Endodermal cell (in vitro differentiated cells): Measurements from ENCODE around the gene TMEM101. TPM values are rescaled to one million over a fixed set of nuclear protein-coding genes. Genes with fewer than 3 reads are reported as not detected.
"Not testable (repeated sequence)": the region's sequence is repeated elsewhere in the genome, so short reads cannot be mapped to it uniquely, and the experiment has no call there.

ENCODE experiments used
- DNase-seq: peaks from one replicate; pipeline ENCODE4 v3.0.0-alpha.2; 2017
- H3K27ac ChIP-seq: 2 replicates; pipeline ENCODE4 v1.5.1; 2013; ENCODE audit warnings: mild to moderate bottlenecking, low read depth, low read length, moderate library complexity
- H3K27me3 ChIP-seq: 2 replicates; pipeline ENCODE4 v1.6.1; 2013; ENCODE audit warnings: mild to moderate bottlenecking, low read length, moderate library complexity; ENCODE audit not compliant: insufficient read depth, control insufficient read depth, poor library complexity, severe bottlenecking
- H3K36me3 ChIP-seq: 2 replicates; pipeline ENCODE4 v1.7.0; 2013; ENCODE audit warnings: mild to moderate bottlenecking, low read length, moderate library complexity; ENCODE audit not compliant: control insufficient read depth, insufficient read depth
- H3K4me1 ChIP-seq: one replicate; pipeline ENCODE4 v1.7.0; 2013; ENCODE audit warnings: low read length; ENCODE audit not compliant: control insufficient read depth, insufficient read depth
- H3K4me3 ChIP-seq: 2 replicates; pipeline ENCODE4 v1.5.1; 2013; ENCODE audit warnings: mild to moderate bottlenecking, low read length, moderate library complexity
- H3K9ac ChIP-seq: 2 replicates; pipeline ENCODE4 v1.6.1; 2013; ENCODE audit warnings: mild to moderate bottlenecking, low read length, moderate library complexity; ENCODE audit not compliant: poor library complexity, severe bottlenecking; ENCODE audit errors: extremely low read depth
- H3K9me3 ChIP-seq: 2 replicates; pipeline ENCODE4 v1.6.1; 2013; ENCODE audit warnings: mild to moderate bottlenecking, low read length, moderate library complexity; ENCODE audit not compliant: control insufficient read depth
- H3K27ac Mint-ChIP-seq: 2 replicates; pipeline ENCODE4 v1.8.0; 2020; ENCODE audit warnings: mixed read lengths
- H3K27me3 Mint-ChIP-seq: 2 replicates; pipeline ENCODE4 v1.8.0; 2021; ENCODE audit warnings: mild to moderate bottlenecking, mixed read lengths; ENCODE audit not compliant: insufficient read depth
- H3K36me3 Mint-ChIP-seq: 2 replicates; pipeline ENCODE4 v1.8.0; 2020; ENCODE audit warnings: low read depth, mixed read lengths
- H3K4me1 Mint-ChIP-seq: 2 replicates; pipeline ENCODE4 v1.8.0; 2020; ENCODE audit warnings: mixed read lengths
- H3K4me3 Mint-ChIP-seq: 2 replicates; pipeline ENCODE4 v1.8.0; 2020; ENCODE audit warnings: mild to moderate bottlenecking, moderate library complexity, mixed read lengths
- H3K9me3 Mint-ChIP-seq: 2 replicates; pipeline ENCODE4 v1.8.0; 2020; ENCODE audit warnings: mild to moderate bottlenecking, mixed read lengths
- WGBS, 2 experiments: methylation state at CpG; one replicate each; pipeline versions ENCODE4 v1.1.5 to v1.1.7; 2013; ENCODE audit warnings: missing lambda C conversion rate in 2 of 2, mixed read lengths in 1 of 2; ENCODE audit not compliant: insufficient coverage in 1 of 2, insufficient read length in 1 of 2; 5-methylcytosine and 5-hydroxymethylcytosine counted together
- total RNA-seq, 2 donors: library from RNA; stranded (reverse); fragmentation: NEBNext Ultra II Directional in 1 of 2; extraction: Animal tissue kit (Norgen Biotek cat#: 25700) in 1 of 2; gene quantifications; 2 replicates in 1 of 2; 3 replicates in 1 of 2; pipeline ENCODE4 v1.2.1, GENCODE V29; 2021
- TF ChIP-seq, protein P1 (sequence below): fragments of 200-600 bp; sonication (generic); conservative IDR thresholded peaks from 2 replicates; pipeline ENCODE4 v1.5.0; 2021; ENCODE audit warnings: antibody characterized with exemption, mild to moderate bottlenecking

TMEM101 gene
- total RNA-seq, 2 donors from 2014 or later, result 27.2 to 27.7 TPM

DNA sequence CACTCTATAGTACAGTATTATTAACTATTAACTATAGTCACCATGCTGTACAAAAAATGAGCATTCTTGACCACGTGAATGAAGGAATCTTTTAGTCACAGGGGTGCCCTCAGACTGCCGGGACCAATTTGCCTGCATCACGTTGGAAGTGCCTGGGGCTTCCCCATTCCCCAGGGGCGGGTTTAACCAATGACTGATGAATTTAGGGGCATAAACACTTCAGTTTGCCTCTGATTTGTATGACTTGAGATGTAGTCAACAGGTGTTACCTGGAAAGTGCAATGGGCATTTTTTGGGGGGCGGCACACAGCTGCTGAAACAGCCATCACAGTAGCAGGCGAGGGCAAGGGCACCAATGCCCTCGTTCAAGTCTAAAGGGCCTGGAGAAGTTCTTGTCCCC, 52.3 kb downstream of the TMEM101 start:
- Mint-ChIP-seq H3K4me3 (no peak overlapping the region), H3K27me3 (peaks cover 5% of the 10 kb centered on the region), H3K36me3 (no peaks in the 10 kb centered on the region), H3K9me3 (no peaks in the 10 kb centered on the region), H3K27ac (no peak overlapping the region), H3K4me1 (no peaks in the 10 kb centered on the region)
- WGBS, 2 experiments, result 83 to 86% methylated on average over 6 to 7 of the region's 7 CpGs
- peaks cover under 1% of the 10 kb centered on the region for H3K27me3 ChIP-seq
- no peaks in the 10 kb centered on the region for H3K9me3 ChIP-seq
- no peaks in the 10 kb centered on the region for H3K36me3 ChIP-seq
- no peaks in the 10 kb centered on the region for H3K4me1 ChIP-seq
- H3K4me3 ChIP-seq, result no peak overlapping the region
- no peak overlapping the region for H3K9ac ChIP-seq
- no peak for DNase-seq
- no peak overlapping the region for H3K27ac ChIP-seq
- TF ChIP-seq, protein P1, sequence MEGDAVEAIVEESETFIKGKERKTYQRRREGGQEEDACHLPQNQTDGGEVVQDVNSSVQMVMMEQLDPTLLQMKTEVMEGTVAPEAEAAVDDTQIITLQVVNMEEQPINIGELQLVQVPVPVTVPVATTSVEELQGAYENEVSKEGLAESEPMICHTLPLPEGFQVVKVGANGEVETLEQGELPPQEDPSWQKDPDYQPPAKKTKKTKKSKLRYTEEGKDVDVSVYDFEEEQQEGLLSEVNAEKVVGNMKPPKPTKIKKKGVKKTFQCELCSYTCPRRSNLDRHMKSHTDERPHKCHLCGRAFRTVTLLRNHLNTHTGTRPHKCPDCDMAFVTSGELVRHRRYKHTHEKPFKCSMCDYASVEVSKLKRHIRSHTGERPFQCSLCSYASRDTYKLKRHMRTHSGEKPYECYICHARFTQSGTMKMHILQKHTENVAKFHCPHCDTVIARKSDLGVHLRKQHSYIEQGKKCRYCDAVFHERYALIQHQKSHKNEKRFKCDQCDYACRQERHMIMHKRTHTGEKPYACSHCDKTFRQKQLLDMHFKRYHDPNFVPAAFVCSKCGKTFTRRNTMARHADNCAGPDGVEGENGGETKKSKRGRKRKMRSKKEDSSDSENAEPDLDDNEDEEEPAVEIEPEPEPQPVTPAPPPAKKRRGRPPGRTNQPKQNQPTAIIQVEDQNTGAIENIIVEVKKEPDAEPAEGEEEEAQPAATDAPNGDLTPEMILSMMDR, result no peak

DNA sequence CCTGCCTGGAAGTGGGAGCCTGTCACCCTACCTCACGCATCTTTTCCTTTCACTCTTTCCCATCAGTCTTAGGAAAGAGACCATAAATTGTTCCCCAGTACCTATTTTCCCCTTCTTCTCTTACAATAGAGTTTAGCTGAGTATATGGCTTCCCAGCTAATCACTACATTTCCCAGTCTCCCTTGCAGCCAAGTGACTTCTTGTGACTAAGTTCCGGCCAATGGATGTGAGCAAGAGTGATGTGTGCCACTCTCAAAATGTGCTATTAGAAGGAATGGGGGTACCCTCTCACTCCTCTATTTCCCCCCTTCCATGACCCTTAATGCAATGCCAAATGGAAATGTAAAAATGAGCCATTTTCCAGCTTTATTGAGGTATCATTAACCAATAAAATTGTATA, 52.8 kb downstream of the TMEM101 start:
- no peak overlapping the region for H3K27ac Mint-ChIP-seq
- H3K4me3 Mint-ChIP-seq, result no peak overlapping the region
- no peak overlapping the region for H3K27ac ChIP-seq
- H3K4me3 ChIP-seq, result no peak overlapping the region
- no peaks in the 10 kb centered on the region for H3K36me3 Mint-ChIP-seq
- H3K9ac ChIP-seq, result no peak overlapping the region
- no peaks in the 10 kb centered on the region for H3K4me1 Mint-ChIP-seq
- H3K9me3 ChIP-seq, result no peaks in the 10 kb centered on the region
- no peak for DNase-seq
- H3K36me3 ChIP-seq, result no peaks in the 10 kb centered on the region
- H3K9me3 Mint-ChIP-seq, result no peaks in the 10 kb centered on the region
- TF ChIP-seq, protein P1, result no peak
- no peaks in the 10 kb centered on the region for H3K27me3 ChIP-seq
- 79 to 100% methylated on average over 1 to 2 of the region's 2 CpGs for WGBS, 2 experiments
- peaks cover 5% of the 10 kb centered on the region for H3K27me3 Mint-ChIP-seq
- H3K4me1 ChIP-seq, result no peaks in the 10 kb centered on the region

DNA sequence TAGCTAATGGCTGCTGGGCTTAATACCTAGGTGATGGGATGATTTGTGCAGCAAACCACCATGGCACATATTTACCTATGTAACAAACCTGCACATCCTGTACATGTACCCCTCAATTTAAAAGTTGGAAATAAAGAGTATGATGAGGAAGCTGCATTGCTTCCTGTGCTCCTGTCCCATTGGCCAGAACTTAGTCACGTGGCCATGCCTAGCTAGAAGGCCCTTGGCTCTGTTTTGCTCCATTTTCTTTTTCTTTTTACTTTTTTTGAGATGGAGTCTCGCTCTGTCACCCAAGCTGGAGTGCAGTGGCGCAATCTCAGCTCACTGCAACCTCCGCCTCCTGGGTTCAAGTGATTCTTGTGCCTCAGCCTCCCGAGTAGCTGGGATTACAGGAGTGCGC, 53.5 kb downstream of the TMEM101 start:
- H3K27ac Mint-ChIP-seq, H3K36me3 ChIP-seq, H3K4me1 ChIP-seq, H3K4me3 ChIP-seq, H3K9me3 Mint-ChIP-seq, H3K9me3 ChIP-seq, H3K9ac ChIP-seq, H3K27me3 Mint-ChIP-seq, H3K4me1 Mint-ChIP-seq, H3K36me3 Mint-ChIP-seq, DNase-seq, H3K4me3 Mint-ChIP-seq, H3K27me3 ChIP-seq, H3K27ac ChIP-seq: not testable (repeated sequence)
- WGBS, 2 experiments, result 92 to 96% methylated on average over 6 of the region's 6 CpGs

Other genes with a start within 250 kb of the TMEM101 start
- gene DUSP3, start 236.0 kb downstream of the TMEM101 start, total RNA-seq, result 10 to 100 TPM; 25.4 to 31.0 TPM
- gene CFAP97D1, start 234.5 kb downstream of the TMEM101 start, total RNA-seq, result not detected
- gene MPP3, start 181.8 kb downstream of the TMEM101 start, total RNA-seq, result 1 to 10 TPM; 5.8 to 6.8 TPM
- not detected for gene CD300LG, start 167.8 kb downstream of the TMEM101 start, total RNA-seq
- gene MPP2, start 107.4 kb downstream of the TMEM101 start, total RNA-seq, result 10 to 100 TPM; 16.2 to 18.3 TPM
- gene PPY, start 72.5 kb downstream of the TMEM101 start, total RNA-seq, result not detected
- gene PYY, start 61.0 kb downstream of the TMEM101 start, total RNA-seq, result 1 to 10 TPM; 1.3 to 1.4 TPM
- 1 to 10 TPM; 1.4 to 2.1 TPM for gene NAGS, start 10.3 kb downstream of the TMEM101 start, total RNA-seq
- 100 to 1,000 TPM in 1 of 2 donors, 10 to 100 TPM in 1; 97.7 to 102 TPM for gene LSM12, start 51.7 kb upstream of the TMEM101 start, total RNA-seq
- gene G6PC3, start 55.8 kb upstream of the TMEM101 start, total RNA-seq, result 100 to 1,000 TPM in 1 of 2 donors, 10 to 100 TPM in 1; 88.8 to 129 TPM
- gene HDAC5, start 108.7 kb upstream of the TMEM101 start, total RNA-seq, result 10 to 100 TPM; 36.9 to 64.6 TPM
- gene HROB, start 127.0 kb upstream of the TMEM101 start, total RNA-seq, result 10 to 100 TPM; 20.9 to 23.4 TPM
- under 1 TPM in 1 of 2 donors, not detected in 1; 0.53 TPM for gene ASB16, start 155.7 kb upstream of the TMEM101 start, total RNA-seq
- 10 to 100 TPM; 28.8 to 33.1 TPM for gene TMUB2, start 172.0 kb upstream of the TMEM101 start, total RNA-seq
- gene ATXN7L3, start 184.9 kb upstream of the TMEM101 start, total RNA-seq, result 100 to 1,000 TPM; 118 to 144 TPM
- gene UBTF, start 204.7 kb upstream of the TMEM101 start, total RNA-seq, result 10 to 100 TPM; 62.0 to 89.9 TPM